ENCODE results near the gene PTPN6.

GRCh38 chr12:6921539-6921938 is 29.6 kb upstream of the PTPN6 start:
- TF ChIP-seq, protein P1, sequence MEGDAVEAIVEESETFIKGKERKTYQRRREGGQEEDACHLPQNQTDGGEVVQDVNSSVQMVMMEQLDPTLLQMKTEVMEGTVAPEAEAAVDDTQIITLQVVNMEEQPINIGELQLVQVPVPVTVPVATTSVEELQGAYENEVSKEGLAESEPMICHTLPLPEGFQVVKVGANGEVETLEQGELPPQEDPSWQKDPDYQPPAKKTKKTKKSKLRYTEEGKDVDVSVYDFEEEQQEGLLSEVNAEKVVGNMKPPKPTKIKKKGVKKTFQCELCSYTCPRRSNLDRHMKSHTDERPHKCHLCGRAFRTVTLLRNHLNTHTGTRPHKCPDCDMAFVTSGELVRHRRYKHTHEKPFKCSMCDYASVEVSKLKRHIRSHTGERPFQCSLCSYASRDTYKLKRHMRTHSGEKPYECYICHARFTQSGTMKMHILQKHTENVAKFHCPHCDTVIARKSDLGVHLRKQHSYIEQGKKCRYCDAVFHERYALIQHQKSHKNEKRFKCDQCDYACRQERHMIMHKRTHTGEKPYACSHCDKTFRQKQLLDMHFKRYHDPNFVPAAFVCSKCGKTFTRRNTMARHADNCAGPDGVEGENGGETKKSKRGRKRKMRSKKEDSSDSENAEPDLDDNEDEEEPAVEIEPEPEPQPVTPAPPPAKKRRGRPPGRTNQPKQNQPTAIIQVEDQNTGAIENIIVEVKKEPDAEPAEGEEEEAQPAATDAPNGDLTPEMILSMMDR (conservative IDR thresholded peaks at IDR 0.05; ENCODE audit: low read length) = no peak
- TF ChIP-seq EZH2phosphoT487 (IDR thresholded peaks at IDR 0.05; ENCODE audit: borderline replicate concordance, low read depth, low read length) = no peak
